GM23338 (cell line): ENCODE data around the gene CCDC57. TPM values are rescaled to one million over a fixed set of nuclear protein-coding genes. Genes with fewer than 3 reads are reported as not detected.

Experiments used
- ATAC-seq: fragments of 200-7000 bp; cut with Tn5 transposase; 3 replicates; pipeline ENCODE4 v1.9.1; 2020
- DNase-seq: peaks from one replicate; pipeline ENCODE4 v3.0.0-alpha.2; 2015; ENCODE audit warnings: low spot score
- H2AFZ ChIP-seq: fragments of 200-600 bp; sonication (generic); 2 replicates; pipeline ENCODE4 v1.8.0; 2016; ENCODE audit warnings: antibody characterized with exemption, mild to moderate bottlenecking, moderate library complexity
- H3F3A ChIP-seq: fragments of 200-600 bp; sonication (generic); replicated peaks from 2 replicates; pipeline ENCODE4 v1.8.0; 2017; ENCODE audit warnings: antibody characterized with exemption, mixed run types, low read depth
- H3K27ac ChIP-seq: fragments of 200-600 bp; sonication (generic); 2 replicates; pipeline ENCODE4 v1.6.1; 2016; ENCODE audit warnings: low read depth
- H3K27me3 ChIP-seq: fragments of 200-600 bp; sonication (generic); 2 replicates; pipeline ENCODE4 v1.8.0; 2016; ENCODE audit warnings: mild to moderate bottlenecking, mixed run types, moderate library complexity; ENCODE audit not compliant: insufficient read depth
- H3K36me3 ChIP-seq: fragments of 200-600 bp; sonication (generic); 2 replicates; pipeline ENCODE4 v1.8.0; 2016; ENCODE audit warnings: mild to moderate bottlenecking; ENCODE audit not compliant: insufficient read depth
- H3K4me1 ChIP-seq: fragments of 200-600 bp; sonication (generic); 2 replicates; pipeline ENCODE4 v1.8.0; 2016; ENCODE audit warnings: mild to moderate bottlenecking, moderate library complexity; ENCODE audit not compliant: insufficient read depth
- H3K4me2 ChIP-seq: fragments of 200-600 bp; sonication (generic); 2 replicates; pipeline ENCODE4 v1.7.1; 2017; ENCODE audit warnings: mixed run types
- H3K4me3 ChIP-seq: fragments of 200-600 bp; sonication (generic); 2 replicates; pipeline ENCODE4 v1.6.1; 2016; ENCODE audit warnings: mixed run types
- H3K79me2 ChIP-seq: fragments of 200-600 bp; sonication (generic); replicated peaks from 2 replicates; pipeline ENCODE4 v1.8.0; 2017; ENCODE audit warnings: mild to moderate bottlenecking; ENCODE audit not compliant: insufficient read depth
- H3K9me2 ChIP-seq: fragments of 200-600 bp; sonication (generic); 2 replicates; pipeline ENCODE4 v1.8.0; 2017; ENCODE audit not compliant: insufficient read depth
- H4K20me1 ChIP-seq: fragments of 200-600 bp; sonication (generic); replicated peaks from 2 replicates; pipeline ENCODE4 v1.8.0; 2017; ENCODE audit warnings: mild to moderate bottlenecking; ENCODE audit not compliant: insufficient read depth
- H3K27ac Mint-ChIP-seq: 2 replicates; pipeline ENCODE4 v1.8.0; 2020; ENCODE audit warnings: inconsistent platforms, mild to moderate bottlenecking, moderate library complexity, mixed read lengths
- H3K27me3 Mint-ChIP-seq: 3 replicates; pipeline ENCODE4 v1.8.0; 2022; ENCODE audit warnings: low read depth, mild to moderate bottlenecking, moderate library complexity, mixed read lengths, inconsistent platforms; ENCODE audit not compliant: insufficient read depth, poor library complexity
- H3K36me3 Mint-ChIP-seq: 3 replicates; pipeline ENCODE4 v1.8.0; 2021; ENCODE audit warnings: low read depth, mild to moderate bottlenecking, inconsistent platforms, moderate library complexity, mixed read lengths
- H3K4me1 Mint-ChIP-seq: 3 replicates; pipeline ENCODE4 v1.8.0; 2020; ENCODE audit warnings: mild to moderate bottlenecking, inconsistent platforms, mixed read lengths
- H3K4me3 Mint-ChIP-seq: 3 replicates; pipeline ENCODE4 v1.8.0; 2021; ENCODE audit warnings: moderate library complexity, mild to moderate bottlenecking, inconsistent platforms, mixed read lengths
- H3K9me3 Mint-ChIP-seq: 3 replicates; pipeline ENCODE4 v1.8.0; 2020; ENCODE audit warnings: moderate library complexity, mild to moderate bottlenecking, inconsistent platforms, mixed read lengths
- CREB1 ChIP-seq: fragments of 250-450 bp; sonication (Bioruptor Pico); IDR thresholded peaks from 2 replicates; pipeline ENCODE4 v1.5.0; 2020; ENCODE audit warnings: low read depth, mild to moderate bottlenecking, moderate library complexity
- NANOG ChIP-seq: IDR thresholded peaks from 2 replicates; pipeline ENCODE4 v1.6.1; 2016; ENCODE audit warnings: antibody characterized with exemption, borderline replicate concordance
- POLR2AphosphoS5 ChIP-seq: IDR thresholded peaks from 2 replicates; pipeline ENCODE4 v1.6.1; 2016; ENCODE audit warnings: antibody characterized with exemption, low read depth
- STAT1 ChIP-seq: IDR thresholded peaks from one replicate; pipeline ENCODE4 v1.6.1; 2016; ENCODE audit warnings: antibody characterized with exemption; ENCODE audit not compliant: unreplicated experiment
- polyA plus RNA-seq: library from polyadenylated mRNA; unstranded; fragments of >200 nt; fragmentation: Nextera tagmentation; extraction: Ambion mirVana; gene quantifications from 2 replicates; pipeline ENCODE4 v1.2.1, GENCODE V29; 2016
- total RNA-seq: library from RNA; depleted of rRNA; stranded (reverse); fragments of >200 nt; shearing (Covaris generic); gene quantifications from 2 replicates; pipeline ENCODE4 v1.2.3, GENCODE V29; 2014
- TF ChIP-seq, protein P1 (sequence below), 2 experiments: fragments of 200-600 bp in 1 of 2; sonication (generic) in 1 of 2; conservative IDR thresholded peaks; 2 replicates each; pipeline versions ENCODE4 v1.5.1 to v1.6.1; 2016 to 2017; ENCODE audit warnings: antibody characterized with exemption in 2 of 2, low read depth in 2 of 2, mild to moderate bottlenecking in 2 of 2, moderate library complexity in 1 of 2

CCDC57 gene
- total and polyA plus RNA-seq, 2 experiments from 2014 or later = 7.0 to 16.3 TPM

DNA sequence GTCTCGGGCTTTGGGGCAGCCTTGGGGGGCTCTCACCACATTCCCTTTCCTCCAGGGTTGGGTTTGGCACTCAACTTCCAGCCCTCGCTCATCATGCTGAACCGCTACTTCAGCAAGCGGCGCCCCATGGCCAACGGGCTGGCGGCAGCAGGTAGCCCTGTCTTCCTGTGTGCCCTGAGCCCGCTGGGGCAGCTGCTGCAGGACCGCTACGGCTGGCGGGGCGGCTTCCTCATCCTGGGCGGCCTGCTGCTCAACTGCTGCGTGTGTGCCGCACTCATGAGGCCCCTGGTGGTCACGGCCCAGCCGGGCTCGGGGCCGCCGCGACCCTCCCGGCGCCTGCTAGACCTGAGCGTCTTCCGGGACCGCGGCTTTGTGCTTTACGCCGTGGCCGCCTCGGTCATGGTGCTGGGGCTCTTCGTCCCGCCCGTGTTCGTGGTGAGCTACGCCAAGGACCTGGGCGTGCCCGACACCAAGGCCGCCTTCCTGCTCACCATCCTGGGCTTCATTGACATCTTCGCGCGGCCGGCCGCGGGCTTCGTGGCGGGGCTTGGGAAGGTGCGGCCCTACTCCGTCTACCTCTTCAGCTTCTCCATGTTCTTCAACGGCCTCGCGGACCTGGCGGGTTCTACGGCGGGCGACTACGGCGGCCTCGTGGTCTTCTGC lies 24.6 kb upstream of the CCDC57 start:
- TF ChIP-seq, protein P1, sequence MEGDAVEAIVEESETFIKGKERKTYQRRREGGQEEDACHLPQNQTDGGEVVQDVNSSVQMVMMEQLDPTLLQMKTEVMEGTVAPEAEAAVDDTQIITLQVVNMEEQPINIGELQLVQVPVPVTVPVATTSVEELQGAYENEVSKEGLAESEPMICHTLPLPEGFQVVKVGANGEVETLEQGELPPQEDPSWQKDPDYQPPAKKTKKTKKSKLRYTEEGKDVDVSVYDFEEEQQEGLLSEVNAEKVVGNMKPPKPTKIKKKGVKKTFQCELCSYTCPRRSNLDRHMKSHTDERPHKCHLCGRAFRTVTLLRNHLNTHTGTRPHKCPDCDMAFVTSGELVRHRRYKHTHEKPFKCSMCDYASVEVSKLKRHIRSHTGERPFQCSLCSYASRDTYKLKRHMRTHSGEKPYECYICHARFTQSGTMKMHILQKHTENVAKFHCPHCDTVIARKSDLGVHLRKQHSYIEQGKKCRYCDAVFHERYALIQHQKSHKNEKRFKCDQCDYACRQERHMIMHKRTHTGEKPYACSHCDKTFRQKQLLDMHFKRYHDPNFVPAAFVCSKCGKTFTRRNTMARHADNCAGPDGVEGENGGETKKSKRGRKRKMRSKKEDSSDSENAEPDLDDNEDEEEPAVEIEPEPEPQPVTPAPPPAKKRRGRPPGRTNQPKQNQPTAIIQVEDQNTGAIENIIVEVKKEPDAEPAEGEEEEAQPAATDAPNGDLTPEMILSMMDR (conservative IDR thresholded peaks at IDR 0.05; ENCODE audit: low read depth in 2 of 2) = 0 out of 4 replicates have a peak, but pooled peaks of 1 of the 2 experiments have one; percentile 10
- TF ChIP-seq NANOG = no peak
- peak; percentile 74 for DNase-seq
- no peaks in the 10 kb centered on the region for H3K9me2 ChIP-seq
- H3K4me3 ChIP-seq = no peak overlapping the region
- peaks cover 5% of the 10 kb centered on the region; the same call in 1 of the 2 replicates for H3F3A ChIP-seq
- no peak overlapping the region for H3K27ac Mint-ChIP-seq
- H3K27me3 ChIP-seq = 0 out of 2 replicates have a peak, but pooled peaks cover 2% of the 10 kb centered on the region
- no peaks in the 10 kb centered on the region; the same call in 1 of the 2 replicates for H3K4me1 ChIP-seq
- H2AFZ ChIP-seq = no peak overlapping the region
- no peaks in the 10 kb centered on the region for H3K36me3 ChIP-seq
- peak; percentile 25 for ATAC-seq
- peaks cover 16% of the 10 kb centered on the region for H3K27me3 Mint-ChIP-seq
- H3K79me2 ChIP-seq = no peaks in the 10 kb centered on the region
- no peak overlapping the region for H3K4me2 ChIP-seq
- no peak overlapping the region for H3K4me3 Mint-ChIP-seq
- no peaks in the 10 kb centered on the region for H3K9me3 Mint-ChIP-seq
- H3K36me3 Mint-ChIP-seq = no peaks in the 10 kb centered on the region; the same call in 2 of the 3 replicates
- peaks cover 8% of the 10 kb centered on the region; the same call in 2 of the 3 replicates for H3K4me1 Mint-ChIP-seq
- no peak overlapping the region for H3K27ac ChIP-seq
- peaks cover 3% of the 10 kb centered on the region; the same call in 1 of the 2 replicates for H4K20me1 ChIP-seq

- 0 out of 2 replicates have a peak overlapping the region, but pooled peaks have one; percentile 26 for H3K4me2 ChIP-seq
- Mint-ChIP-seq H3K27ac (no peak overlapping the region), H3K4me1 (peaks cover 8% of the 10 kb centered on the region; the same call in 2 of the 3 replicates), H3K36me3 (no peaks in the 10 kb centered on the region; the same call in 2 of the 3 replicates), H3K4me3 (no peak overlapping the region), H3K27me3 (peaks cover 18% of the 10 kb centered on the region), H3K9me3 (no peaks in the 10 kb centered on the region)
- H3K4me3 ChIP-seq = no peak overlapping the region
- DNase-seq (peak; percentile 84), ATAC-seq (peak; percentile 17)
- 0 out of 2 replicates have a peak overlapping the region, but pooled peaks have one; percentile 19 for H3K27ac ChIP-seq
- peaks cover 3% of the 10 kb centered on the region; the same call in 1 of the 2 replicates for H3F3A ChIP-seq
- H4K20me1 ChIP-seq = no peaks in the 10 kb centered on the region; the same call in 1 of the 2 replicates
- no peaks in the 10 kb centered on the region for H3K36me3 ChIP-seq
- H2AFZ ChIP-seq = no peak overlapping the region
- H3K27me3 ChIP-seq = peaks cover 6% of the 10 kb centered on the region; the same call in 1 of the 2 replicates
- H3K79me2 ChIP-seq = no peaks in the 10 kb centered on the region
- H3K4me1 ChIP-seq = no peaks in the 10 kb centered on the region; the same call in 1 of the 2 replicates
- TF ChIP-seq NANOG = no peak
- TF ChIP-seq, protein P1 (conservative IDR thresholded peaks at IDR 0.05; ENCODE audit: low read depth in 2 of 2) = peak; percentile 90 to 91
- no peak for TF ChIP-seq STAT1
- peak; percentile 38; the same call in 1 of the 2 replicates for TF ChIP-seq CREB1
- no peak for TF ChIP-seq POLR2AphosphoS5
- H3K9me2 ChIP-seq = no peaks in the 10 kb centered on the region
Observed at GRCh38 chr17:82236142-82236971, 23.7 kb upstream of the CCDC57 start.
